Adrenal gland (tissue), 5 donors: Measurements from ENCODE around the gene UVRAG.

Experiments
- POLR2A ChIP-seq, 2 donors: fragments of 450-650 bp; IDR thresholded peaks; one replicate each; pipeline ENCODE4 v1.6.1; 2017; ENCODE audit warnings: antibody characterized with exemption in 2 of 2, mild to moderate bottlenecking in 2 of 2, moderate library complexity in 1 of 2
- TF ChIP-seq, protein P1 (sequence below), 6 experiments: fragments of 450-650 bp in 4 of 6; fragments of 200-600 bp in 2 of 6; sonication (generic) in 1 of 6; IDR thresholded peaks; 1 replicate in 5 of 6; 2 replicates in 1 of 6; pipeline versions ENCODE4 v1.5.1 to v1.8.0; 2016 to 2021; ENCODE audit warnings: antibody characterized with exemption in 6 of 6, mild to moderate bottlenecking in 2 of 6, moderate library complexity in 1 of 6
- donor health status: DM: no; HTN: no; CAD: no.

DNA sequence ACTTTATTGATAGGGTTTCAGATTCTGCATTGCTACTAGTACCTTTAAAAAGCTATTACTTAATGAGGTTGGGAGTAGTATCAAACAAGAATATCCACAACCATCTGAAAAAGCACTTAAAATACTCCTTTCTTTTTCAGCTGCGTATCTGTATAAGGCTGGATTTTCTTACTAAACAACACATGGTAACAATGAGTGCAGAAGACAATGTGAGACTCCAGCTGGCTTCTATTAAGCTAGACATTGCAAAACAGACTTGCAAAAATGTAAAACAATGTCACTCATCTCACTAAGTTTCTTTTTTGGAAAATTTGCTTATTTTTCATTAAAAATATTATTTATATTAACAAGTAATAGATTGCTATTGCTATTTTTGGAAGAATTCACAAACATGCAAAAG, 258.7 kb downstream of the UVRAG start:
- TF ChIP-seq, protein P1, sequence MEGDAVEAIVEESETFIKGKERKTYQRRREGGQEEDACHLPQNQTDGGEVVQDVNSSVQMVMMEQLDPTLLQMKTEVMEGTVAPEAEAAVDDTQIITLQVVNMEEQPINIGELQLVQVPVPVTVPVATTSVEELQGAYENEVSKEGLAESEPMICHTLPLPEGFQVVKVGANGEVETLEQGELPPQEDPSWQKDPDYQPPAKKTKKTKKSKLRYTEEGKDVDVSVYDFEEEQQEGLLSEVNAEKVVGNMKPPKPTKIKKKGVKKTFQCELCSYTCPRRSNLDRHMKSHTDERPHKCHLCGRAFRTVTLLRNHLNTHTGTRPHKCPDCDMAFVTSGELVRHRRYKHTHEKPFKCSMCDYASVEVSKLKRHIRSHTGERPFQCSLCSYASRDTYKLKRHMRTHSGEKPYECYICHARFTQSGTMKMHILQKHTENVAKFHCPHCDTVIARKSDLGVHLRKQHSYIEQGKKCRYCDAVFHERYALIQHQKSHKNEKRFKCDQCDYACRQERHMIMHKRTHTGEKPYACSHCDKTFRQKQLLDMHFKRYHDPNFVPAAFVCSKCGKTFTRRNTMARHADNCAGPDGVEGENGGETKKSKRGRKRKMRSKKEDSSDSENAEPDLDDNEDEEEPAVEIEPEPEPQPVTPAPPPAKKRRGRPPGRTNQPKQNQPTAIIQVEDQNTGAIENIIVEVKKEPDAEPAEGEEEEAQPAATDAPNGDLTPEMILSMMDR (IDR thresholded peaks at IDR 0.05), result no peak
- TF ChIP-seq POLR2A (IDR thresholded peaks at IDR 0.05), result no peak
